Heart left ventricle (tissue), 16 donors: ENCODE results near the gene PUS7L. TPM values are rescaled to one million over a fixed set of nuclear protein-coding genes. Genes with fewer than 3 reads are reported as not detected.

ENCODE experiments used
- ATAC-seq, 4 donors: fragments of 200-7000 bp; cut with Tn5 transposase; one replicate each; pipeline ENCODE4 v1.9.1; 2020 to 2022; ENCODE audit warnings: moderate library complexity in 4 of 4, mild to moderate bottlenecking in 3 of 4, moderate number of reproducible peaks in 1 of 4
- DNase-seq, 5 donors: peaks; one replicate each; pipeline ENCODE4 v3.0.0-alpha.2; 2020
- H3K27ac ChIP-seq, 12 donors: fragments of 200-600 bp; sonication (generic) in 4 of 12; one replicate each; pipeline versions ENCODE4 v1.5.0 to v1.8.0; 2016 to 2022; ENCODE audit warnings: mild to moderate bottlenecking in 2 of 12
- H3K27me3 ChIP-seq, 9 donors: fragments of 200-600 bp; sonication (generic) in 2 of 9; one replicate each; pipeline versions ENCODE4 v1.5.1 to v1.8.0; 2016 to 2022; ENCODE audit warnings: mild to moderate bottlenecking in 3 of 9
- H3K36me3 ChIP-seq, 9 donors: fragments of 200-600 bp; sonication (generic) in 2 of 9; one replicate each; pipeline versions ENCODE4 v1.5.0 to v1.8.0; 2018 to 2022; ENCODE audit warnings: mild to moderate bottlenecking in 2 of 9
- H3K4me1 ChIP-seq, 12 donors: fragments of 200-600 bp; sonication (generic) in 4 of 12; one replicate each; pipeline versions ENCODE4 v1.5.0 to v1.8.0; 2016 to 2022; ENCODE audit warnings: mild to moderate bottlenecking in 3 of 12
- H3K4me3 ChIP-seq, 12 donors: fragments of 200-600 bp; sonication (generic) in 4 of 12; one replicate each; pipeline versions ENCODE4 v1.5.0 to v1.8.0; 2017 to 2022; ENCODE audit warnings: mild to moderate bottlenecking in 9 of 12, moderate library complexity in 4 of 12
- H3K9me3 ChIP-seq, 12 donors: fragments of 200-600 bp; sonication (generic) in 4 of 12; one replicate each; pipeline versions ENCODE4 v1.5.0 to v1.8.0; 2016 to 2022; ENCODE audit warnings: mild to moderate bottlenecking in 1 of 12
- CTCF ChIP-seq, 12 donors: fragments of 200-600 bp; sonication (generic) in 4 of 12; IDR thresholded peaks; one replicate each; pipeline versions ENCODE4 v1.5.0 to v1.8.0; 2018 to 2022; ENCODE audit warnings: antibody characterized with exemption in 12 of 12, mild to moderate bottlenecking in 5 of 12
- POLR2A ChIP-seq, 2 donors: fragments of 450-650 bp; IDR thresholded peaks; one replicate each; pipeline ENCODE4 v1.6.1; 2017; ENCODE audit warnings: antibody characterized with exemption in 2 of 2, mild to moderate bottlenecking in 2 of 2, moderate library complexity in 2 of 2
- WGBS, 4 donors: extraction: QIAGEN DNeasy Blood & Tissue Kit in 2 of 4; methylation state at CpG; one replicate each; pipeline versions ENCODE4 v1.1.5 to v1.1.7; 2013 to 2018; 5-methylcytosine and 5-hydroxymethylcytosine counted together
- intact Hi-C, 10 donors: fragments of 100-400 bp; cut with DNase I; formaldehyde crosslinking; loops; one replicate each; pipeline versions ENCODE4 v1.11.1 to v1.14.2; 2022
- polyA plus RNA-seq, 2 donors: library from polyadenylated mRNA; stranded (reverse); fragments of 200-250 nt; gene quantifications; one replicate each; pipeline ENCODE4 v1.2.3, GENCODE V29; 2013
- total RNA-seq, 9 donors: library from RNA; depleted of rRNA in 2 of 9; stranded (reverse); fragments of >200 nt in 2 of 9; fragmentation: NEBNext Ultra II Directional in 3 of 9; extraction: Animal tissue kit (Norgen Biotek cat#: 25700) in 3 of 9; gene quantifications; one replicate each; pipeline versions ENCODE4 v1.1.0 to v1.2.4, GENCODE V29; 2016 to 2023
- donor health status: ischemic (EF 13 %, LVEDD 7.1; RV severe dilation, severe dysfunction).
- donor health status: healthy with polysubstance abuse.
- donor health status: DM: no; HTN: yes; CAD: no.
- donor health status: DM: no; HTN: no; CAD: no.
- donor health status: ischemic (EF 25% LVEDD 6.9; RV normal size, moderate dysfunction).
- donor health status: ischemic (EF 25% LVEDD 5.7; RV mildly dilated, moderate dysfunction).
- donor health status: healthy.
- donor health status: DM: yes; HTN: yes; CAD: no.
- donor health status: ischemic (EF 35%, LVEDD 5.7; RV mildly dilated, moderate dysfunction).
- donor health status: nonischemic (EF 11% LVEDD 7.7; RV severe dilation, severe dysfunction).
- donor health status: DM: yes; HTN: yes; CAD: no.
- donor health status: PGD.
- donor health status: ischemic (EF 29% LVEDD 5.4; RV normal size, mild dysfunction).
- donor health status: nonischemic (EF 23%, LVEDD 6.1; RV moderate dilation, normal function).

Gene PUS7L
- total and polyA plus RNA-seq, 11 donors, result 0.80 to 7.6 (median 5.1) TPM

- peaks cover 0 to 89% (median 59%) of the 10 kb centered on the region in 9 donors for H3K36me3 ChIP-seq
- intact Hi-C loops, result no loop called here
- H3K27ac ChIP-seq, result no peak overlapping the region
- TF ChIP-seq POLR2A (IDR thresholded peaks at IDR 0.05) (no peak), CTCF (IDR thresholded peaks at IDR 0.05) (no peak)
- no peaks in the 10 kb centered on the region for H3K9me3 ChIP-seq
- H3K27me3 ChIP-seq, result no peaks in the 10 kb centered on the region
- no peak for DNase-seq
- no peak for ATAC-seq
- WGBS, 4 donors, result 66 to 73% (median 71%) methylated on average over 3 of the region's 3 CpGs
- H3K4me3 ChIP-seq, result no peak overlapping the region
- H3K4me1 ChIP-seq, result no peaks in the 10 kb centered on the region
Measured at GRCh38 chr12:43740511-43741100, 18.0 kb downstream of the PUS7L start.

- no peak for ATAC-seq
- TF ChIP-seq CTCF (IDR thresholded peaks at IDR 0.05) (no peak), POLR2A (IDR thresholded peaks at IDR 0.05) (no peak)
Measured at GRCh38 chr12:43737646-43738045, 20.9 kb downstream of the PUS7L start.

GRCh38 chr12:43736927-43737440, 21.6 kb downstream of the PUS7L start:
- intact Hi-C loops, result no loop called here
- H3K36me3 ChIP-seq, result peaks cover 0 to 82% (median 53%) of the 10 kb centered on the region in 9 donors
- WGBS, 4 donors, result 90 to 93% (median 92%) methylated on average over 3 of the region's 3 CpGs

More at GRCh38 chr12:43737646-43738045, 20.9 kb downstream of the PUS7L start:
- H3K36me3 ChIP-seq, result peaks cover 0 to 82% (median 53%) of the 10 kb centered on the region in 9 donors
- H3K4me1 ChIP-seq, result no peaks in the 10 kb centered on the region
- WGBS, 4 donors, result 63 to 81% (median 66%) methylated on average over 2 of the region's 2 CpGs
- no peak overlapping the region for H3K4me3 ChIP-seq
- DNase-seq, result no peak
- H3K27me3 ChIP-seq, result no peaks in the 10 kb centered on the region
- no peak overlapping the region for H3K27ac ChIP-seq
- intact Hi-C loops, result no loop called here
- no peaks in the 10 kb centered on the region for H3K9me3 ChIP-seq

GRCh38 chr12:43733687-43734086, 24.9 kb downstream of the PUS7L start:
- no peak for DNase-seq
- H3K27me3 ChIP-seq, result no peaks in the 10 kb centered on the region
- H3K36me3 ChIP-seq, result peaks cover 0 to 89% (median 68%) of the 10 kb centered on the region in 9 donors
- 86 to 96% (median 90%) methylated on average over 3 of the region's 3 CpGs for WGBS, 4 donors
- intact Hi-C loops, result no loop called here
- TF ChIP-seq CTCF (IDR thresholded peaks at IDR 0.05) (no peak), POLR2A (IDR thresholded peaks at IDR 0.05) (no peak)
- no peak overlapping the region for H3K27ac ChIP-seq
- H3K4me3 ChIP-seq, result no peak overlapping the region
- no peak for ATAC-seq
- H3K4me1 ChIP-seq, result no peaks in the 10 kb centered on the region
- H3K9me3 ChIP-seq, result no peaks in the 10 kb centered on the region

More at GRCh38 chr12:43736927-43737440, 21.6 kb downstream of the PUS7L start:
- ATAC-seq (no peak), DNase-seq (no peak)
- no peak overlapping the region for H3K27ac ChIP-seq
- no peak overlapping the region for H3K4me3 ChIP-seq
- no peaks in the 10 kb centered on the region for H3K9me3 ChIP-seq
- H3K27me3 ChIP-seq, result no peaks in the 10 kb centered on the region
- TF ChIP-seq POLR2A (IDR thresholded peaks at IDR 0.05) (no peak), CTCF (IDR thresholded peaks at IDR 0.05) (no peak)
- H3K4me1 ChIP-seq, result no peaks in the 10 kb centered on the region
